ENCODE results near the gene ZNF41. TPM values are rescaled to one million over a fixed set of nuclear protein-coding genes. Genes with fewer than 3 reads are reported as not detected.

Gene ZNF41
- total RNA-seq, 4 donors from 2014 or later: 2.6 to 14.1 (median 9.2) TPM

GRCh38 chrX:47475476-47475875, 7.5 kb downstream of the ZNF41 start:
- Histone ChIP-seq H3K4me1 (peaks cover 0 to 4% (median 0%) of the 10 kb centered on the region in 4 donors), H3K27me3 (no peaks in the 10 kb centered on the region), H3K4me3 (no peak overlapping the region), H3K9me3 (no peaks in the 10 kb centered on the region), H3K27ac (no peak overlapping the region), H3K36me3 (no peaks in the 10 kb centered on the region)
- no peak for TF ChIP-seq CTCF (IDR thresholded peaks at IDR 0.05)
- no peak for TF ChIP-seq POLR2AphosphoS5 (IDR thresholded peaks at IDR 0.05)
- no peak for TF ChIP-seq EP300 (IDR thresholded peaks at IDR 0.05; ENCODE audit: low read depth)
- TF ChIP-seq POLR2A (IDR thresholded peaks at IDR 0.05): no peak
- in situ Hi-C loops (cut with MboI; ENCODE audit: low pct_ligation_motif_present in 1 of 4, low pct_unique_long_range_greater_than_20kb in 1 of 4, low sequenced_read_pairs in 3 of 4): no loop called here
- intact Hi-C loops (cut with DNase I; ENCODE audit: low total_unique reads): no loop called here
- no peak for DNase-seq

GRCh38 chrX:47467106-47467505, 15.9 kb downstream of the ZNF41 start:
- Histone ChIP-seq H3K27ac (no peak overlapping the region), H3K36me3 (no peaks in the 10 kb centered on the region), H3K27me3 (no peaks in the 10 kb centered on the region), H3K4me1 (no peaks in the 10 kb centered on the region), H3K9me3 (no peaks in the 10 kb centered on the region), H3K4me3 (no peak overlapping the region)
- DNase-seq: no peak
- intact Hi-C loops (cut with DNase I; ENCODE audit: low total_unique reads) (no loop called here), in situ Hi-C loops (cut with MboI; ENCODE audit: low pct_ligation_motif_present in 1 of 4, low pct_unique_long_range_greater_than_20kb in 1 of 4, low sequenced_read_pairs in 3 of 4) (no loop called here)
- TF ChIP-seq POLR2AphosphoS5 (IDR thresholded peaks at IDR 0.05) (no peak), POLR2A (IDR thresholded peaks at IDR 0.05) (no peak), CTCF (IDR thresholded peaks at IDR 0.05) (no peak), EP300 (IDR thresholded peaks at IDR 0.05; ENCODE audit: low read depth) (no peak)
- WGBS, 2 donors (ENCODE audit: low coverage in 1 of 2): 84% methylated on average over 4 of the region's 5 CpGs; no CpG with 5 or more reads in 1 of the 2 donors

- Histone ChIP-seq H3K9me3 (no peaks in the 10 kb centered on the region), H3K36me3 (peaks cover 0 to 2% (median 0%) of the 10 kb centered on the region in 4 donors), H3K27ac (no peak overlapping the region), H3K4me3 (no peak overlapping the region), H3K4me1 (no peaks in the 10 kb centered on the region), H3K27me3 (no peaks in the 10 kb centered on the region)
- TF ChIP-seq POLR2AphosphoS5 (IDR thresholded peaks at IDR 0.05) (no peak), CTCF (IDR thresholded peaks at IDR 0.05) (no peak), EP300 (IDR thresholded peaks at IDR 0.05; ENCODE audit: low read depth) (no peak), POLR2A (IDR thresholded peaks at IDR 0.05) (no peak)
- no peak for DNase-seq
- in situ Hi-C loops (cut with MboI; ENCODE audit: low pct_ligation_motif_present in 1 of 4, low pct_unique_long_range_greater_than_20kb in 1 of 4, low sequenced_read_pairs in 3 of 4) (no loop called here), intact Hi-C loops (cut with DNase I; ENCODE audit: low total_unique reads) (no loop called here)
- WGBS, 2 donors (ENCODE audit: low coverage in 1 of 2): 60 to 65% methylated on average over 1 of the region's 1 CpG
These were observed 22.5 kb downstream of the ZNF41 start for GRCh38 chrX:47460561-47460960.

GRCh38 chrX:47458528-47458927, 24.5 kb downstream of the ZNF41 start:
- Histone ChIP-seq H3K9me3 (no peaks in the 10 kb centered on the region), H3K4me1 (no peaks in the 10 kb centered on the region), H3K4me3 (no peak overlapping the region), H3K27ac (no peak overlapping the region), H3K36me3 (peaks cover 0 to 6% (median 0%) of the 10 kb centered on the region in 4 donors), H3K27me3 (no peaks in the 10 kb centered on the region)
- WGBS, 2 donors (ENCODE audit: low coverage in 1 of 2): 84 to 93% methylated on average over 3 to 6 of the region's 6 CpGs
- in situ Hi-C loops (cut with MboI; ENCODE audit: low pct_ligation_motif_present in 1 of 4, low pct_unique_long_range_greater_than_20kb in 1 of 4, low sequenced_read_pairs in 3 of 4): no loop called here
- intact Hi-C loops (cut with DNase I; ENCODE audit: low total_unique reads): no loop called here
- no peak for TF ChIP-seq EP300 (IDR thresholded peaks at IDR 0.05; ENCODE audit: low read depth)
- TF ChIP-seq POLR2AphosphoS5 (IDR thresholded peaks at IDR 0.05): no peak
- no peak for TF ChIP-seq CTCF (IDR thresholded peaks at IDR 0.05)
- no peak for TF ChIP-seq POLR2A (IDR thresholded peaks at IDR 0.05)
- no peak for DNase-seq
